Cortex of kidney (tissue), 1 donor: ENCODE results near the gene PCAT7.

Experiments
- DNase-seq: peaks from one replicate; lab custom pipeline; 2025; lab: John Stamatoyannopoulos, UW

Gene PCAT7

GRCh38 chr9:94603259-94604160 is 48.6 kb downstream of the PCAT7 start:
- no peak for DNase-seq

- DNase-seq = no peak
Measured at GRCh38 chr9:94606646-94607422, 52.0 kb downstream of the PCAT7 start.

- no peak for DNase-seq
Measured at GRCh38 chr9:94607423-94607691, 52.5 kb downstream of the PCAT7 start.

GRCh38 chr9:94610181-94610606 is 55.3 kb downstream of the PCAT7 start:
- DNase-seq = no peak

GRCh38 chr9:94611638-94612068 is 56.8 kb downstream of the PCAT7 start:
- DNase-seq = no peak

- DNase-seq = no peak
Measured at GRCh38 chr9:94612071-94612470, 57.2 kb downstream of the PCAT7 start.

- no peak for DNase-seq
Measured at GRCh38 chr9:94613003-94613402, 58.1 kb downstream of the PCAT7 start.

GRCh38 chr9:94619026-94619425 is 64.1 kb downstream of the PCAT7 start:
- no peak for DNase-seq
